HG02973 (cell line): ENCODE results near the gene MTHFD1L.

ENCODE experiments used
- ATAC-seq: cut with Tn5 transposase; IDR thresholded peaks from one replicate; pipeline ENCODE4 v1.9.1; 2021; ENCODE audit warnings: moderate library complexity; ENCODE audit not compliant: unreplicated experiment

The MTHFD1L gene

DNA sequence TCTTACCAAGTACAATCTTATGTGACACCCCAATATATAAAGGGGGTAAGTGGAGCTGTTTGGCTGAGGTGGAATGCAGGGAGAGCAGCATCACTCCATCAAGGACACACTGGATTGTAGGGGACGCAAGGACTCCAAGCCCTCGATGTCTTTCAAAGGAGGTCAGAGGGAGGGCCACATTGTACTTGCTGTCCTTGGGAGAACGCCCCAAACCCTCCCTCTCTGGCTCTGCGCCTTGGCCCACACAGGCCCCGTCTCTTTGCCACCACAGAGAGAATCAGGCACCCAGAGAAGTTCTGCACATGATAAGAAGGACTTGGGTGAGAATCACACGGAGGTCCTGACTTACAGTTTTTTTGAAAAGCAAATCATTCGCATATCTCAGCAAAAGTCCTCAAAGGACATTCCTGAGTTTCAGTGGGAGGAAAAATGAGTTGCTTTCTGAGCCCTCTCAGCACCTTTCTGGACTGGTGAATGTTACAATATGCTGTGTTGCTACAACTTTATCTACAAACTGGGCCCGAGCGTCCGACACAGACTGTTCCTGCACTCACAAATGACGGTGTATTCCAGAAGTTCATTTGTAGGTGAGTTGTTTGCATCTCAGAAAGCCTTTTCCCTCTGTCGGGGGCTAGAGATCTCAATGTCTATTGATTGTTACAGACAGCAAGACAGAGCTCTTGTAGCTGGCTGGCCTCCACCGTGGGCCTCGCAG lies 281.8 kb downstream of the MTHFD1L start:
- ATAC-seq: no peak

DNA sequence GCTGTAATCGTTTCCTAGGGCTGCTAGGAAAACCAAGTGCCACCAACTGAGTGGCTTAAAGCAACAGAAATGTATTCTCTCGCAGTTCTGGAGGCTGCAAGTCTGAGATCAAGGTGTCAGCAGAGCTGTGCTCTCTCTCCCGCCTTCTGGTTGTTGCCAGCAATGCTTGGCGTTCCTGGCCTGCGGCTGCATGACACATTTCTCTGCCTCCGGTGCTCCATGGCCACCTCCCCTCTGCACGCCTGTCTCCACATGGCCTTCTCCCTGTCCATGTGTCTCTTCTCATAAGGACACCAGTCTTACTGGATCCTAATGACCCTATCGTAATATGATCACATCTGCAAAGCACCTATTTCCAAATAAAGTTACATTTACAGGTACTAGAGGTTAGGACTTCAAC lies 282.6 kb downstream of the MTHFD1L start:
- ATAC-seq: no peak

DNA sequence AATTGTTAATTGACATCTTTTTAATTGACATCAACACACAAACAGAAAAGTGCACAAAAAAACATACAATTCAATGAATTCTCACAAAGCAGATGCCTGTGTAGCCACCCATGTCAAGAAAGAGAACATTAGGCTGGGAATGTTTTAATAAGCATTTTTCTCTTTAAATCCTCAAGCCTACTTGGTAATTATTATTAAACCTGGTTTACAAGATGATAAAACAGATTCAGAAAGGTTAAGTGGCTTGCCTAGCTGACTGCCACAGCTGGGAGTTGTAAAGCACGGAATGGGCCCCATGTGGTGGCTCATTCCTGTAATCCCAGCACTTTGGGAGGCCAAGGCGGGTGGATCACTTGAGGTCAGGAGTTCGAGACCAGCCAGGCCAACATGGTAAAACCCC lies 284.3 kb downstream of the MTHFD1L start:
- ATAC-seq: no peak
